Stimulated activated effector memory CD8-positive, alpha-beta T cell treated with anti-CD3 and anti-CD28 coated beads, Interleukin-12 subunit alpha, Interleukin-12 subunit beta, amount 100 ng/mL, for 72 hours (primary cell): ENCODE results near the gene ORAI1.

ENCODE experiments used
- ATAC-seq: fragments of 150-1000 bp; cut with Tn5 transposase; 2 replicates; pipeline ENCODE4 v1.10.0; 2021
- DNase-seq, 2 donors: peaks; one replicate each; pipeline ENCODE4 v3.0.0; 2021 to 2022; ENCODE audit warnings: low spot score in 2 of 2
- H3K27ac Mint-ChIP-seq: one replicate; pipeline ENCODE4 v1.8.0; 2022; ENCODE audit warnings: mild to moderate bottlenecking, mixed read lengths
- H3K36me3 Mint-ChIP-seq: one replicate; pipeline ENCODE4 v1.8.0; 2022; ENCODE audit warnings: mild to moderate bottlenecking, mixed read lengths
- H3K4me1 Mint-ChIP-seq: one replicate; pipeline ENCODE4 v1.8.0; 2022; ENCODE audit warnings: mixed read lengths
- H3K4me3 Mint-ChIP-seq: one replicate; pipeline ENCODE4 v1.8.0; 2022; ENCODE audit warnings: mild to moderate bottlenecking, mixed read lengths
- H3K9me3 Mint-ChIP-seq: one replicate; pipeline ENCODE4 v1.8.0; 2022; ENCODE audit warnings: mixed read lengths

Gene ORAI1

GRCh38 chr12:121590476-121591143 lies 35.7 kb upstream of the ORAI1 start:
- no peaks in the 10 kb centered on the region for H3K9me3 Mint-ChIP-seq
- H3K4me3 Mint-ChIP-seq: peak overlapping the region; percentile 66
- H3K4me1 Mint-ChIP-seq: peaks cover 32% of the 10 kb centered on the region
- H3K27ac Mint-ChIP-seq: peak overlapping the region; percentile 97
- peak; percentile 92 for ATAC-seq
- peaks cover 20% of the 10 kb centered on the region for H3K36me3 Mint-ChIP-seq
- peak; percentile 57 to 85 for DNase-seq

GRCh38 chr12:121592320-121592719 lies 34.0 kb upstream of the ORAI1 start:
- H3K4me1 Mint-ChIP-seq: peaks cover 32% of the 10 kb centered on the region
- H3K36me3 Mint-ChIP-seq: peaks cover 20% of the 10 kb centered on the region
- no peak overlapping the region for H3K4me3 Mint-ChIP-seq
- no peak for ATAC-seq
- no peak for DNase-seq
- no peaks in the 10 kb centered on the region for H3K9me3 Mint-ChIP-seq
- H3K27ac Mint-ChIP-seq: peak overlapping the region; percentile 97

GRCh38 chr12:121595520-121595919 lies 30.8 kb upstream of the ORAI1 start:
- H3K4me1 Mint-ChIP-seq: peaks cover 28% of the 10 kb centered on the region
- H3K27ac Mint-ChIP-seq: no peak overlapping the region
- H3K4me3 Mint-ChIP-seq: no peak overlapping the region
- H3K9me3 Mint-ChIP-seq: no peaks in the 10 kb centered on the region
- ATAC-seq (no peak), DNase-seq (no peak)
- H3K36me3 Mint-ChIP-seq: peaks cover 9% of the 10 kb centered on the region

GRCh38 chr12:121596526-121596925 lies 29.8 kb upstream of the ORAI1 start:
- ATAC-seq: no peak
- H3K4me1 Mint-ChIP-seq: peaks cover 18% of the 10 kb centered on the region
- no peak overlapping the region for H3K27ac Mint-ChIP-seq
- H3K9me3 Mint-ChIP-seq: no peaks in the 10 kb centered on the region
- DNase-seq: no peak
- H3K4me3 Mint-ChIP-seq: no peak overlapping the region
- H3K36me3 Mint-ChIP-seq: no peaks in the 10 kb centered on the region

GRCh38 chr12:121600702-121601336 lies 25.5 kb upstream of the ORAI1 start:
- H3K9me3 Mint-ChIP-seq: no peaks in the 10 kb centered on the region
- H3K4me3 Mint-ChIP-seq: no peak overlapping the region
- H3K36me3 Mint-ChIP-seq: no peaks in the 10 kb centered on the region
- DNase-seq: no peak
- no peak overlapping the region for H3K27ac Mint-ChIP-seq
- no peak for ATAC-seq
- H3K4me1 Mint-ChIP-seq: no peaks in the 10 kb centered on the region

- no peaks in the 10 kb centered on the region for H3K4me1 Mint-ChIP-seq
- no peak overlapping the region for H3K27ac Mint-ChIP-seq
Observed at GRCh38 chr12:121602766-121603165, 23.6 kb upstream of the ORAI1 start.

GRCh38 chr12:121603581-121603980 lies 22.7 kb upstream of the ORAI1 start:
- Mint-ChIP-seq H3K4me1 (no peaks in the 10 kb centered on the region), H3K36me3 (no peaks in the 10 kb centered on the region), H3K9me3 (no peaks in the 10 kb centered on the region), H3K4me3 (no peak overlapping the region), H3K27ac (no peak overlapping the region)
- ATAC-seq: no peak
- DNase-seq: no peak

More at GRCh38 chr12:121602766-121603165, 23.6 kb upstream of the ORAI1 start:
- Mint-ChIP-seq H3K36me3 (no peaks in the 10 kb centered on the region), H3K4me3 (no peak overlapping the region), H3K9me3 (no peaks in the 10 kb centered on the region)
- no peak for DNase-seq
- no peak for ATAC-seq

- H3K9me3 Mint-ChIP-seq: no peaks in the 10 kb centered on the region
- no peaks in the 10 kb centered on the region for H3K36me3 Mint-ChIP-seq
- no peak for DNase-seq
- no peak overlapping the region for H3K4me3 Mint-ChIP-seq
- no peak for ATAC-seq
- peaks cover 6% of the 10 kb centered on the region for H3K4me1 Mint-ChIP-seq
- H3K27ac Mint-ChIP-seq: no peak overlapping the region
Observed at GRCh38 chr12:121608301-121608700, 18.0 kb upstream of the ORAI1 start.

GRCh38 chr12:121610239-121611149 lies 15.8 kb upstream of the ORAI1 start:
- no peaks in the 10 kb centered on the region for H3K9me3 Mint-ChIP-seq
- ATAC-seq: no peak
- peak overlapping the region; percentile 82 for H3K27ac Mint-ChIP-seq
- DNase-seq: no peak
- peaks cover 18% of the 10 kb centered on the region for H3K4me1 Mint-ChIP-seq
- no peak overlapping the region for H3K4me3 Mint-ChIP-seq
- no peaks in the 10 kb centered on the region for H3K36me3 Mint-ChIP-seq

- H3K9me3 Mint-ChIP-seq: no peaks in the 10 kb centered on the region
- H3K4me1 Mint-ChIP-seq: peaks cover 18% of the 10 kb centered on the region
- H3K36me3 Mint-ChIP-seq: no peaks in the 10 kb centered on the region
- ATAC-seq (peak; percentile 56), DNase-seq (no peak)
- H3K27ac Mint-ChIP-seq: peak overlapping the region; percentile 82
- H3K4me3 Mint-ChIP-seq: no peak overlapping the region
Observed at GRCh38 chr12:121611306-121611705, 15.0 kb upstream of the ORAI1 start.

GRCh38 chr12:121613462-121613861 lies 12.9 kb upstream of the ORAI1 start:
- H3K4me3 Mint-ChIP-seq: no peak overlapping the region
- no peak for ATAC-seq
- no peak overlapping the region for H3K27ac Mint-ChIP-seq
- peaks cover 18% of the 10 kb centered on the region for H3K4me1 Mint-ChIP-seq
- DNase-seq: no peak
- no peaks in the 10 kb centered on the region for H3K36me3 Mint-ChIP-seq
- H3K9me3 Mint-ChIP-seq: no peaks in the 10 kb centered on the region

GRCh38 chr12:121614872-121615467 lies 11.4 kb upstream of the ORAI1 start:
- DNase-seq (no peak), ATAC-seq (peak; percentile 39)
- Mint-ChIP-seq H3K27ac (peak overlapping the region; percentile 69), H3K9me3 (no peaks in the 10 kb centered on the region), H3K4me3 (no peak overlapping the region), H3K36me3 (no peaks in the 10 kb centered on the region), H3K4me1 (peaks cover 22% of the 10 kb centered on the region)

- H3K4me3 Mint-ChIP-seq: no peak overlapping the region
- H3K9me3 Mint-ChIP-seq: no peaks in the 10 kb centered on the region
- DNase-seq: no peak
- H3K4me1 Mint-ChIP-seq: peaks cover 17% of the 10 kb centered on the region
- ATAC-seq: no peak
- no peak overlapping the region for H3K27ac Mint-ChIP-seq
- H3K36me3 Mint-ChIP-seq: no peaks in the 10 kb centered on the region
Observed at GRCh38 chr12:121618659-121619233, 7.6 kb upstream of the ORAI1 start.

GRCh38 chr12:121620333-121620891 lies 5.9 kb upstream of the ORAI1 start:
- no peak for DNase-seq
- ATAC-seq: no peak
- Mint-ChIP-seq H3K4me3 (no peak overlapping the region), H3K27ac (no peak overlapping the region), H3K4me1 (peaks cover 12% of the 10 kb centered on the region), H3K36me3 (peaks cover under 1% of the 10 kb centered on the region), H3K9me3 (no peaks in the 10 kb centered on the region)
